H1 (cell line): ENCODE results near the gene TRUB1. TPM values are rescaled to one million over a fixed set of nuclear protein-coding genes. Genes with fewer than 3 reads are reported as not detected.

Source experiments
- CHD1 ChIP-seq: IDR thresholded peaks from 2 replicates; pipeline ENCODE4 v1.6.1; 2012; ENCODE audit warnings: low read depth, low read length, improper control_type of control experiment
- CHD7 ChIP-seq: fragments of 300-600 bp; sonication (generic); IDR thresholded peaks from 2 replicates; pipeline ENCODE4 v1.7.1; 2012; ENCODE audit warnings: low read length, moderate library complexity, mild to moderate bottlenecking, inconsistent platforms; ENCODE audit not compliant: insufficient replicate concordance
- MAX ChIP-seq: IDR thresholded peaks from 2 replicates; pipeline ENCODE4 v1.6.1; 2012; ENCODE audit warnings: inconsistent platforms
- polyA plus RNA-seq, 7 experiments: library from polyadenylated mRNA; depleted of rRNA in 3 of 7; stranded (reverse) in 5 of 7; unstranded in 2 of 7; fragments of >200 nt in 5 of 7; fragments of 200-250 nt in 2 of 7; gene quantifications; 1 replicate in 5 of 7; 2 replicates in 1 of 7; 4 replicates in 1 of 7; pipeline versions ENCODE4 v1.2.1 to v1.2.3, GENCODE V29; 2011 to 2013; ENCODE audit warnings: missing spikeins in 2 of 7, mixed read lengths in 2 of 7
- total RNA-seq: library from RNA; stranded (reverse); fragmentation: NEBNext Ultra II Directional; extraction: Animal tissue kit (Norgen Biotek cat#: 25700); gene quantifications from 2 replicates; pipeline ENCODE4 v1.2.1, GENCODE V29; 2021

TRUB1 gene
- total and polyA plus RNA-seq, 2 of the 8 experiments (the other 6 are each of a cell fraction or from before 2014, with no cell fraction given) = 6.3 to 22.2 TPM

GRCh38 chr10:114912470-114912859, 25.5 kb upstream of the TRUB1 start (continued):
- no peak for TF ChIP-seq MAX
- TF ChIP-seq CHD7 = no peak
- TF ChIP-seq CHD1 = no peak
